HS-5 (cell line): ENCODE results near the gene PORCN.
A peak's percentile ranks its signal among the peaks of the same experiment; 100 is the strongest.

Experiments
- DNase-seq: peaks from one replicate; pipeline ENCODE4 v3.0.0-alpha.2; 2012; ENCODE audit warnings: low read depth

Gene PORCN

DNA sequence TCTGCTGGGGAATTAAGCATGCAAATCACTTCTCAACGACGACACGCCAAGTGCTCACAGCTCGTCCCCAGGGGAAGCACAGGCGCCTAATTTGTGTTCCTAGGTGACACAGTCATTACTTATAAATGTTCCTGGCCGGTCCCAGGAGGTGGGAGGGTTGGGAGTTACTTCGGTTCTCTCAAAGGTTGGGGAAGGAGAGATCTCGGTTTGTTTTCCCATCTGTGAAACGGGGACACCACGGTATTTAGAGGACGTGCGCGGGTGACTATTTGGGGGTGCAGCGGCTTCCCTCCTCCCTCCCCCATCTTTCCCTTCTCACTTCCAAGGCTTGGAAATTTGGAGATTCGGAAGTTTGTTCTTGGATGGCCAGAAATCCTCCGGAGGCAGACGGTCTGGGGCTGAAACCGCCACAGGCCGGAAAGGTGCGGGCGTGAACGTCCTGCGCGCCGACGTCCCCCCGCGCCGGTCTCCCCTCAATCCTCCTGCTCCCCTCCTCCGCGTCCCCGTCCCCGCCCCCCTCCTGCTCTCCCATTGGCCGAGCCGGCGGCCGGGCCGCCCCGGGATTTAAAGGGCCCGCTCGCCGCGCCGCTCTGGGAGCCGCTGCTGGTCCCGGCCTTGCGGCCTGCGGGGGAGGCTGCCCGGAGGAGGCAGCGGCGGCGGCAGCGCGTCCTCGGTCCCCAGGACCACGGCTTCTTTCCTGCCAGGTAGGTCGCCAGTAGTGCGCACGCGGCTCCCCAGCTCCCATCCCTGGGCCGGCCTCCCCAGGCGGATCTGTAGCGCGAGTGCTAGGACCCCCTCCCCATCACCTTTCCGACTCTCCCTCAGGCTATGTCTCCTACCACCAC, at the start of gene PORCN:
Gene PORCN, plus strand, starts transcription at position 593 of the 845 bp plus-strand sequence. CDS start 829 bp downstream, outside the sequence.
- no peak for DNase-seq

- DNase-seq: no peak
Measured at GRCh38 chrX:48459483-48459882, 49.3 kb upstream of the PORCN start.

GRCh38 chrX:48460031-48460430, 48.8 kb upstream of the PORCN start:
- DNase-seq: no peak

DNA sequence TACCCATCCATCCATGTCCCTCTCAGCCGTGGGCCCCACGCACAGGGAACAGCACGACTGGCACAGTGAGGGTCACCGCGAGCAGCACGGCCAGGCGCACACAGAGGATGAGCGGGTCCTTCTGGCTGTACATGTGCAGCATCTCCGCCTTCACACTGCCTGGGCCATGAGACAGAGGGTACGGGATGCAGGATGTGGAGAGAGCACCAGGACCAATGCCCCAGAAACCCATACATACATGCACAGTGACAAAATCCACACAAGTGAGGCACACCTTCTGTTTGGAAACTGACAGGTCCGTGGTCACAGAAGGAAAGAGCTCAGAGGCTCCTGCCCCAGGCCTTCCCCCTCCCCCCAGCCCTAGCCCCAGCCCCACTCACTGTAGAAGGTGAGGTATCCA, 48.2 kb upstream of the PORCN start:
- DNase-seq: no peak

- no peak for DNase-seq
Measured at GRCh38 chrX:48461830-48462229, 47.0 kb upstream of the PORCN start.

DNA sequence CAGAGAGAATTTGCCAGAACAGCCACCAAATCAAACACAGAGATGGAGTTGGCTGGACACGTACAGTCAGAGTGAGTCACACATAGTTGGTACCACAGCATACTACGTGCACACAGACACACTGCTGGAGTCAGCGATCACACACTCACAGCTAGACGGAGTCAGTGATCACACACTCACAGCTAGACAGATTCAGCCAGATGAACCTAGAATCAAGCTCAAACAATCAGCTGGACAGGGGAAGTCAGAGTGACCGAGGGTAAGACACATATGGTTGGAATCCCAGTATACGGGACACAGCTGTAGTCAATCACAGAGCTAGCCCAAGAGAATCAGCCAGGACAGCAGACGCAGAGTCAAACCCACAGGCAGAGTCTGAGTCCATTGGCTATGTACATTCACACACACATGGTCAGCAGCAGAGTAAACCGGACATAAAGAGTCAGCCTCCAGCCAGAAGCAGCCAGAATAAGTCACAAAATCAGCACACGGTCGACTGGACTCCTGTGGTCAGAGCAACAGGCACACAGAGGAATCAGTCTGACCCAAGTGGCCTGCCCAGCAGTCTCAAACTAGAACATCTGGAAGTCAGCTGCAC, 43.4 kb upstream of the PORCN start:
- DNase-seq: peak; percentile 68

DNA sequence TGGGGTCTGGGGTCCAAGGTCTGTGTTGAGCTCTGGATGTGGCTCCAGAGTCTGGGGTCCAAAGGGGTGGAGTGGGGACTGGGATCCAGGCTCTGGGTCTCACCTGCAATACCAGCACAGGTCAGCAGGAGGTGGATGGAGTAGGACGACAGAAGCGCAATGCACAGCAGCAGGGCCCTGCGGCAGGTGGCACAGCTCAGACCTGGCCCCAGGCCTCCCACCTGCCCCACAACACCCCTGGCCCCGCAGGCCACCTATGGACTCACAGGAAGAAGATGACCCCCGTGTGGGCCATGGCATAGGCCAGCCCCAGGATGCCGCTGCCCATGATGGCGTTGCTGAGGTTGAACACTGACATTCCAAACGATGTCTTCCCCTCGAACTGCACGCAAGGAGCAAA, 42.1 kb upstream of the PORCN start:
- DNase-seq: no peak

- DNase-seq: no peak
Measured at GRCh38 chrX:48467281-48467761, 41.5 kb upstream of the PORCN start.

GRCh38 chrX:48468247-48468671, 40.5 kb upstream of the PORCN start:
- no peak for DNase-seq

DNA sequence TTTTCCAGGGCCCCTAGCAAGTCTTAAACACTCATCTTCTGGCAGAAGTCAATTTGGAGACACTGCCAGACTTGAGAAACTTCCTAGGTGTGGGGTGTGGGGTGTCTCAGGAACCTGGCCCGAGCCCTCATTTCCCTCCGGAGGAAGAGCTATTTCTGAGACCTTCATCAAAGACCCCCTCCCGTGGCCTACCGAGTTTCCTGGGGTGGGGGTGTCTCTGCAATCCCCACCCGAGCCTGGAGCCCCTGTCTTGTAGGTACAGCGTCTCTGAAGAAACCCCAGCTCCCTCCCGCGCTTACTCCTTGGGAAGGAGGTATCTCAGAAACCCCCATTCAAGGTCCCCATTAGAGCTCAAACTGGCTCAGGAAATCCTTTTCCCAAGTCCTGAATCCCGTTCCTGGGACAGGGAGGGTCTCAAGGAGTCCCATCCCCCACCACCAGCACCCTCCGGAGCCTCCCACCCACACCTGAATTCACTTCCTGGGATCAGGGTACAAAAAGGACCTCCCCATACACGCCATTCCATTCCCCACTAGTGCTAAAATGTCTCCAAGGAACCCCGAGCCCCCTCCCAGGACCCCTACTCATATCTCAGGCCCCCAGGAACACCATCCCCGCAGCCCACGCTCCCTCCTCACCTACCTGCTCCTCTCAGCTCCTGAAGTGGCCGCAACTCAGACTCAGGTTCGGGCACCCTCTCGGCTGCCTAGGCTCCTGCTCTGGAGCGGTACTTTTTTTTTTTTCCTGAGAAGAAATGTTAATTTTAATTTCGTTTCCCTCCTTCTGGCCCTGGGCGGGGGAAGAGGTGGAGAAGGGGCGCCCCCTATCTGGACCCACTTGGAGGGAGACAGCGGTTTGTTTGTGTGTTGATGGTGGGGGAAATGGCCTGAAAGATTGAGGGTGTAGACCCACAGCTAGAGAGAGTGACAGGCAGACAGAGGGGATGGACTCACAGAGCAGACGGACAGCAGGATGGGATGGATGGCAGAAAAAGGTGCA, 39.8 kb upstream of the PORCN start:
- DNase-seq: no peak

GRCh38 chrX:48470110-48470832, 38.5 kb upstream of the PORCN start, which contains the start of gene SLC38A5:
Gene SLC38A5 (minus strand): TSS chrX:48470260. CDS start chrX:48467924, 2,336 bp downstream.
- DNase-seq: no peak

- DNase-seq: no peak
Measured at GRCh38 chrX:48470833-48471118, 38.0 kb upstream of the PORCN start.

DNA sequence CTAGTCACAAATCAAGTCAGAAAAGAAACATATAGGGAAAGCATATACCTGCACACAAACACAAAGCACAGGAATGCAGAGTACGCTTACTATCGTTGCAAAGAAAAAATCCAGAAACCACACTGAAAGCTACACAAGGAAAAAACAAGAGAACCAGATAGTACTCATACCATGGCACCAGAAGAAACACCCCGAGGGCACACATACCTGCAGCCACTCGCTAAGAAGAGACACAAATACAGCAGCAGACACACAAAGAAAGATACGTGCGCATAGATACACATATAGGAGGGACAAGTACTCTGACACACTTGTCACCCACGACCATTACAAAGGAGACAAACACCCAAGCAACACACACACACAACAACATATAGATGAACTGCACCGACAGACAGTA, 37.3 kb upstream of the PORCN start:
- no peak for DNase-seq

DNA sequence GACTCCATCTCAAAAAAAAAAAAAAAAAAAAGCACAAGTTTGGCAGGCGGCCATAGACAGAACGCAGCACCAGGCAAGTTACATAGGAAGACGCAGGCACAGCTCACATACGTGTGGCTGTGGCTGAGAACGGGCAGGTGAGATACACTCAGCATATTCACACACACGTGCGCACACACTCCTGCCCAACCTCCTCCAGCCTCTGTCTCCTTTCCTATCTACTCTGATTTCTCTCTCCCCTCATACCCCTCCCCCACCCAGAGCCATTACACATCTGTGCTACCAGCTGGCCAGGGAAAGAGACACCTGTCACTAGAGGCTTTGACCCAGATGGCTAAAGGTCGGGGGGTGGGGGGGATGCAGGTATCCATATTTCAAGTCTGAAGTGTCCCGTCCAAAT, 36.6 kb upstream of the PORCN start:
- no peak for DNase-seq

DNA sequence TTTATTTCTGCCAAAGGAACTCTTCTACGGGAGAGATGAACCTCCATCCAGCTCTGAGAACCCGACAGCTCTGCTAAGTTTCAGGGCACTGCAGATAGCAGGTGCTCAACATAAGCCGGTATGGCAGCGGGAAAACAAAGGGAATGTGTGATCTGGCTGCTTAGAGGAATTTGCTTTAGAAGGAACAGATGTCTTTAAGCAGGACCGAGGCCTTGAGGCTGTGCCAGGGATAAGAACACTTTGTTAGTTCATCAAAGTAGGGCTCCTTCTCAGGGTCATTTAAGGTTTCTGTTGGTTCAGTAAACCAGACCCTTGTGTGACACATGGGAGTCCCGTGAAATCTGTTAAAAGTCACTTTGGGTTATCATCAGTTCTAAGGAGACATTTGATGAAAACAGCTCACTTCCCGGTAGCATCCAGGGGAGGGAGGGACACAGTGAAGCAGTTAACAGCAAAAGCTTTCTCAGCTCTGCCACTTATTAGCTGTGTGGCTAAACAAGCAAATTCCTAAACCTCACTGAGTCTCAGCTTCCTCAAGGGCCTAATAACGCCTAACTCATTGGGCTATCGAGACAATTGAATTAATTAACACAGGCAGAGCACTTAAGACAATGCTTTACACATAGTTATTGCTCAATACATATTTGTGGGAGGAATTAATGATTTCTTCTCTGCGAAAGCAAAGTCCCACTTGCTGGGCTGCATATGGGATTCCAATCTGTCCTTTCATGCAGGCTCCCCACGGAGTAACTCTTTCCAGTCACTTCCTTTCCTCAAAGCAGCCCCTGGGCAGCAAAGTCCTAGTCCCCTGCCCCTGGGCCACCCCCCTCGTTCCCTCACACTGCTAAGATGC, 35.7 kb upstream of the PORCN start:
- no peak for DNase-seq

DNA sequence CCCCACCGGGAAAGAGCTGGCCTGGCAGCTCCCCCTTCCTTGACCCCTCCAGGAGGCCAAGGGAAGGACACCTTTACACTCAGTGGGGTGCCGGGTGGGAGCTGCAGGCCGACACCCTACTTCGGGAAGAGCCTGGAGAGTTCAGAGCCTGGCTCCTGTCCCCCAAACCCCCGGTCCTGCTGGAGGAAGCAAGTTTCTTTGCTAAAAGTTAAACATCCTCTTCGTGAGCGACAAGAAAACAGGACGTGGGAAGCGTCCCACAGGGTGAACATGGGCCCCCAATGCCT, 35.1 kb upstream of the PORCN start:
- DNase-seq: no peak

DNA sequence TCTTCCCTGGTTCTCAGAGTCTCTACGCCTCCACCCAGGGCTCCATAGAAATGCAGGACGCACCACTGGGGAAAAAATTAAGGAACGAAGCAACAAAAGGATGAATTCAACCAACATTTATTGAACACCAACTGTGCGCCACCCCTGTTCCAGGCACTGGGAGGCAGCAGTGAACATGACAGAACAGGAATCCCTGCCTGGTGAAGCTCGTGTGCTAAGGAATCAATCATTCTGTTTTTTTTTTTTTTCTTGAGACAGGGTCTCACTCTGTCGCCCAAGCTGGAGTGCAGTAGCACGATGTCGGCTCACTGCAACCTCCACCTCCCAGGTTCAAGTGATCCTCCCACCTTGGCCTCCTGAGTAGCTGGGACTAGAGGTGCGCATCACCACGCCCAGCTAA, 34.7 kb upstream of the PORCN start:
- no peak for DNase-seq

- DNase-seq: no peak
Measured at GRCh38 chrX:48474581-48474980, 34.2 kb upstream of the PORCN start.

GRCh38 chrX:48475296-48475695, 33.5 kb upstream of the PORCN start:
- DNase-seq: no peak

DNA sequence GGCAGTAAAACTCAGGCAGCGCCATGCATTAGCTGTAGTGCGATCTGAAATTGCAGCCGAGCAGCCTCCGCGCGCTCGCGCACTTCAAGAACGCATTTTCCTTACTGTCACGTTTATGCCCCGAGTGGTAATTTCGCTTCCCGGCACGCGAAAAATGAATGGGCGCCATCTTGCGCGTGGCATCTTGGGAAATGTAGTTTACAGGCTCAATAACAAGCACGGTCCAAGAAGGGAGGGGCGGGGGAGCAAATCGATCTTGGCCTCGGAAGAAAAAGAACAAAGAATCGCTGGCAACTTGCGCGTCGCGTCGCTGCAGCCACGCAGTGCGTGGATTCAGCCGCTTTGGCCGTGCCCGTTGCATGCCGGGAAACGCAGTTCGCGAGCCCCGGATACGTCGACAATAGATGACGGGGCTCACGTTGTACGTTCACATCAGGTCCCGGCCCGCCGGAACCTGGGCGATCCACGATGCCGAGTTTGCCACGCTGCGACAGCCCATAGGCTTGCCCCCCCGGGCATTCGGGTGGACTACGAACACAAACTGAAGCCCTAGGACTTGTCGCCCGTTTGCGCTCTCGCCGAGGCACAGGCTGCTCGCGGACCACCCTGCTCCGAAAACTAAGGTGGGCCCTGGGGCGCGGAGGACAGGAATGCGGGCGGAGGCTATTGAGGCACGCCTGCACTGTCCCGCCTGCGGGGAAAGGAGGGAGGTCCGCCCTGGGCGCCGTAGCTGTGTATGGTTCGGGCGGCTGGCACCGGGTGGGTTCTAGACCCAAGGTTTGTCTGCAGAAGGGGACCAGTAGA, 32.8 kb upstream of the PORCN start, which contains the start of gene FTSJ1:
Gene FTSJ1, plus strand, starts transcription at position 426 of the 804 bp plus-strand sequence. CDS start 1,849 bp downstream, outside the sequence.
- peak; percentile 68 for DNase-seq
